HepG2 (cell line): ENCODE measurements around the gene SHISA7. TPM values are rescaled to one million over a fixed set of nuclear protein-coding genes. Genes with fewer than 3 reads are reported as not detected.
"Not testable (repeated sequence)": the region's sequence is repeated elsewhere in the genome, so short reads cannot be mapped to it uniquely, and the experiment has no call there.

ENCODE experiments used
- ATAC-seq: fragments of 200-7000 bp; cut with Tn5 transposase; 3 replicates; pipeline ENCODE4 v1.9.1; 2020; ENCODE audit warnings: mild to moderate bottlenecking, moderate library complexity
- BruUV-seq: library from RNA; stranded (reverse); fragments of 400-500 nt; replicated peaks from 2 replicates; lab custom pipeline; 2021; lab: Mats Ljungman, UMichigan
- CTCF ChIA-PET: fragments of 300-600 bp; formaldehyde crosslinking; extraction: SDS; loops from one replicate; lab custom pipeline; 2021; ENCODE audit warnings: low total read pairs, inconsistent platforms, low intra/inter-chr PET ratio; lab: Yijun Ruan, JAX
- POLR2A ChIA-PET: fragments of 350-600 bp; sonication (Branson Sonifier 250); formaldehyde crosslinking; loops from one replicate; lab custom pipeline; 2020; ENCODE audit warnings: antibody characterized with exemption, inconsistent platforms; lab: Yijun Ruan, JAX
- DNase-seq: peaks from one replicate; pipeline ENCODE4 v3.0.0-alpha.2; 2015; ENCODE audit warnings: low spot score
- FAIRE-seq: peaks from 3 replicates; lab custom pipeline; 2011; peaks lifted over from hg19 to GRCh38; lab: Jason Lieb, UNC
- H2AFZ ChIP-seq: one replicate; pipeline ENCODE4 v1.6.1; 2011; ENCODE audit warnings: low read length, inconsistent platforms
- H3K27ac ChIP-seq: fragments of 300-600 bp; 3 replicates; pipeline ENCODE4 v1.8.0; 2011; ENCODE audit warnings: mixed run types, mild to moderate bottlenecking, mixed read lengths, low read length, inconsistent platforms; ENCODE audit not compliant: insufficient read depth; ENCODE audit errors: extremely low read length
- H3K27me3 ChIP-seq, 2 experiments: fragments of 200-600 bp in 1 of 2; 2 replicates in 1 of 2; 3 replicates in 1 of 2; pipeline versions ENCODE4 v1.6.0 to v1.8.0; 2011; ENCODE audit warnings: low read length in 2 of 2, mild to moderate bottlenecking in 2 of 2, moderate library complexity in 2 of 2, inconsistent platforms in 1 of 2; ENCODE audit not compliant: insufficient read depth in 2 of 2, control insufficient read depth in 1 of 2
- H3K36me3 ChIP-seq, 2 experiments: fragments of 200-600 bp in 1 of 2; replicated peaks in 1 of 2; 2 replicates in 1 of 2; 3 replicates in 1 of 2; pipeline versions ENCODE4 v1.5.1 to v1.8.0; 2011; ENCODE audit warnings: low read length in 2 of 2, inconsistent platforms in 1 of 2; ENCODE audit not compliant: insufficient read depth in 2 of 2, control insufficient read depth in 1 of 2
- H3K4me1 ChIP-seq: 2 replicates; pipeline ENCODE4 v1.5.1; 2012; ENCODE audit warnings: low read length, inconsistent platforms; ENCODE audit not compliant: insufficient read depth
- H3K4me2 ChIP-seq: 2 replicates; pipeline ENCODE4 v1.6.0; 2011; ENCODE audit warnings: low read depth, low read length, inconsistent platforms
- H3K4me3 ChIP-seq, 3 experiments: fragments of 200-600 bp in 1 of 3; sonication (generic), shearing (Covaris generic) in 1 of 3; replicated peaks in 1 of 3; 2 replicates each; pipeline ENCODE4 v1.5.1; 2011 to 2016; ENCODE audit warnings: low read length in 3 of 3, inconsistent platforms in 2 of 3, low read depth in 2 of 3, mild to moderate bottlenecking in 2 of 3, control low read depth in 1 of 3, mixed read lengths in 1 of 3; ENCODE audit not compliant: insufficient read depth in 1 of 3
- H3K79me2 ChIP-seq: one replicate; pipeline ENCODE4 v1.6.1; 2011; ENCODE audit warnings: low read length, inconsistent platforms; ENCODE audit not compliant: insufficient read depth
- H3K9ac ChIP-seq: 2 replicates; pipeline ENCODE4 v1.6.0; 2011; ENCODE audit warnings: mild to moderate bottlenecking, low read depth, low read length, inconsistent platforms; ENCODE audit not compliant: insufficient read depth
- H3K9me3 ChIP-seq: 2 replicates; pipeline ENCODE4 v1.5.1; 2012; ENCODE audit warnings: mild to moderate bottlenecking, low read length
- H4K20me1 ChIP-seq: 2 replicates; pipeline ENCODE4 v1.6.0; 2011; ENCODE audit warnings: inconsistent platforms, mild to moderate bottlenecking, low read length, moderate library complexity; ENCODE audit not compliant: insufficient read depth
- ATF7-NPFF ChIP-seq: sonication (generic); formaldehyde crosslinking; IDR thresholded peaks from 2 replicates; pipeline ENCODE4 v1.8.1; 2023; ENCODE audit warnings: mild to moderate bottlenecking, low read depth, missing genetic modification reagents, moderate library complexity
- FOXO1 ChIP-seq: sonication (generic); formaldehyde crosslinking; IDR thresholded peaks from 2 replicates; pipeline ENCODE4 v1.4.0; 2020; ENCODE audit warnings: missing genetic modification reagents
- IRF2 ChIP-seq: IDR thresholded peaks from 2 replicates; pipeline ENCODE4 v1.6.1; 2018; ENCODE audit warnings: missing genetic modification reagents, missing compliant biosample characterization
- KDM5A ChIP-seq: fragments of 200-600 bp; sonication (generic); IDR thresholded peaks from 2 replicates; pipeline ENCODE4 v1.7.0; 2018; ENCODE audit warnings: antibody characterized with exemption, mild to moderate bottlenecking, low read length, borderline replicate concordance
- MXD4 ChIP-seq: IDR thresholded peaks from 2 replicates; pipeline ENCODE4 v1.6.1; 2016; ENCODE audit warnings: mild to moderate bottlenecking, missing biosample characterization, missing genetic modification reagents
- MXI1 ChIP-seq: IDR thresholded peaks from 3 replicates; pipeline ENCODE4 v1.6.1; 2012; ENCODE audit warnings: low read depth, low read length, inconsistent platforms, borderline replicate concordance
- PAX8 ChIP-seq: sonication (generic); formaldehyde crosslinking; IDR thresholded peaks from 2 replicates; pipeline ENCODE4 v1.8.0; 2022; ENCODE audit warnings: mild to moderate bottlenecking, missing genetic modification reagents, borderline replicate concordance
- POLR2A ChIP-seq, 2 experiments: IDR thresholded peaks; 2 replicates each; pipeline ENCODE4 v1.6.1; 2011; ENCODE audit warnings: low read depth in 2 of 2, low read length in 2 of 2, mild to moderate bottlenecking in 1 of 2, moderate library complexity in 1 of 2; ENCODE audit not compliant: insufficient read depth in 1 of 2
- POLR2G ChIP-seq: fragments of 200-400 bp; formaldehyde crosslinking; IDR thresholded peaks from 2 replicates; pipeline ENCODE4 v1.6.1; 2018; ENCODE audit warnings: mild to moderate bottlenecking, low read depth, low read length, moderate library complexity
- RAD21 ChIP-seq: fragments of 450-650 bp; formaldehyde crosslinking; IDR thresholded peaks from 2 replicates; pipeline ENCODE4 v1.5.0; 2020; ENCODE audit warnings: mild to moderate bottlenecking
- RBFOX2 ChIP-seq: fragments of 200-400 bp; formaldehyde crosslinking; IDR thresholded peaks from 2 replicates; pipeline ENCODE4 v1.6.1; 2017; ENCODE audit warnings: low read depth, mild to moderate bottlenecking, low read length
- RXRA ChIP-seq: sonication (generic); formaldehyde crosslinking; IDR thresholded peaks from 2 replicates; pipeline ENCODE4 v1.5.1; 2020; ENCODE audit warnings: missing genetic modification reagents
- STAG1 ChIP-seq: sonication (generic); formaldehyde crosslinking; IDR thresholded peaks from 2 replicates; pipeline ENCODE4 v1.4.0; 2020; ENCODE audit warnings: missing genetic modification reagents
- TAF1 ChIP-seq: sonication (generic); formaldehyde crosslinking; IDR thresholded peaks from 2 replicates; pipeline ENCODE4 v1.4.0; 2020; ENCODE audit warnings: missing genetic modification reagents
- ZFX ChIP-seq: sonication (generic); formaldehyde crosslinking; IDR thresholded peaks from 2 replicates; pipeline ENCODE4 v1.4.0; 2020; ENCODE audit warnings: mild to moderate bottlenecking, low read depth, missing genetic modification reagents, moderate library complexity
- ZNF333 ChIP-seq: sonication (generic); formaldehyde crosslinking; IDR thresholded peaks from 2 replicates; pipeline ENCODE4 v1.4.0; 2020; ENCODE audit warnings: mild to moderate bottlenecking, missing genetic modification reagents, borderline replicate concordance
- ZNF724P ChIP-seq: sonication (generic); formaldehyde crosslinking; IDR thresholded peaks from 2 replicates; pipeline ENCODE4 v1.8.0; 2022; ENCODE audit warnings: missing genetic modification reagents, borderline replicate concordance
- ZNF776 ChIP-seq: sonication (generic); formaldehyde crosslinking; IDR thresholded peaks from 2 replicates; pipeline ENCODE4 v1.4.0; 2020; ENCODE audit warnings: mild to moderate bottlenecking, missing genetic modification reagents
- ZNF788 ChIP-seq: sonication (generic); formaldehyde crosslinking; IDR thresholded peaks from 2 replicates; pipeline ENCODE4 v1.5.0; 2020; ENCODE audit warnings: mild to moderate bottlenecking, missing genetic modification reagents, borderline replicate concordance
- ZSCAN29 ChIP-seq: sonication (generic); formaldehyde crosslinking; conservative IDR thresholded peaks from 2 replicates; pipeline ENCODE4 v1.4.0; 2020; ENCODE audit warnings: mild to moderate bottlenecking, missing genetic modification reagents
- WGBS: methylation state at CpG from one replicate; pipeline ENCODE4 v1.1.6; 2017; ENCODE audit warnings: low lambda C conversion rate; 5-methylcytosine and 5-hydroxymethylcytosine counted together
- in situ Hi-C: cut with HindIII; loops from 2 replicates; pipeline ENCODE4 v1.10.0; 2017; ENCODE audit warnings: low pct_unique_long_range_greater_than_20kb; ENCODE audit not compliant: extremely low pct_ligation_motif_present
- intact Hi-C: fragments of 100-400 bp; cut with micrococcal nuclease; formaldehyde crosslinking; loops from one replicate; pipeline ENCODE4 v1.10.0; 2022; ENCODE audit not compliant: unreplicated experiment
- polyA plus RNA-seq, 8 experiments: library from polyadenylated mRNA; depleted of rRNA in 3 of 8; stranded (reverse) in 7 of 8; unstranded in 1 of 8; fragments of >200 nt; fragmentation: Illumina TruSeq in 4 of 8; extraction: Trizol in 4 of 8; gene quantifications; 2 replicates each; pipeline versions ENCODE4 v1.2.1 to v1.2.3, GENCODE V29; 2011 to 2016; ENCODE audit warnings: low read depth in 4 of 8, missing spikeins in 1 of 8, mixed read lengths in 1 of 8; ENCODE audit not compliant: insufficient read depth in 1 of 8
- total RNA-seq, 5 experiments: library from RNA; depleted of rRNA; stranded (reverse); fragments of >200 nt; fragmentation: Illumina TruSeq; extraction: Trizol; gene quantifications; 2 replicates each; pipeline ENCODE4 v1.2.3, GENCODE V29; 2016; ENCODE audit warnings: low read depth in 1 of 5
- TF ChIP-seq, protein P1 (sequence below): sonication (generic); formaldehyde crosslinking; IDR thresholded peaks from 2 replicates; pipeline ENCODE4 v1.5.1; 2020; ENCODE audit warnings: mild to moderate bottlenecking, missing genetic modification reagents, moderate library complexity
- TF ChIP-seq, protein P2 (sequence below): sonication (generic); formaldehyde crosslinking; IDR thresholded peaks from 2 replicates; pipeline ENCODE4 v1.5.0; 2020; ENCODE audit warnings: missing genetic modification reagents
- TF ChIP-seq, protein P3 (sequence below): sonication (generic); formaldehyde crosslinking; IDR thresholded peaks from 2 replicates; pipeline ENCODE4 v1.8.1; 2023; ENCODE audit warnings: mild to moderate bottlenecking, inconsistent platforms, moderate library complexity, missing genetic modification reagents, borderline replicate concordance

The SHISA7 gene
- total and polyA plus RNA-seq, 2 of the 13 experiments (the other 11 are each of a cell fraction or from before 2014, with no cell fraction given): not detected

DNA sequence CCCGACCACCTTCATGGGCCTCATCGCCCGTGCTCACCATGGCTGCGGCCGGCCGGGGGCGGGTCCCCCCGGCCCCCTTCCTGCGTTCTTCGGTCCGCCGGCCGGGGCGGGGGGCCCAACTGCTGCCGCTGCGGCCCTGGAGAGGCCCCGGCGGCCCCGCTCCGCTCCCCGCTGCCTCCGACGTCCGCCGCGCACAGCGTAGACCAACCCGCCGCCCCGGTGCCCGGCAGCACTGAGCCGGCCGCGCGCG is 35.6 kb downstream of the SHISA7 start, which contains the start of gene UBE2S:
TSS of gene UBE2S (minus strand) at position 239 of the 250 bp plus-strand sequence. CDS start at position 40, 199 bp downstream.
- intact Hi-C loops, CTCF ChIA-PET, H4K20me1 ChIP-seq, DNase-seq, FAIRE-seq, BruUV-seq, H3K27me3 ChIP-seq, H3K9me3 ChIP-seq, H2AFZ ChIP-seq: not testable (repeated sequence)
- H3K4me1 ChIP-seq: peaks cover 26% of the 10 kb centered on the region
- WGBS: 0% methylated on average over 12 of the region's 36 CpGs
- peaks cover 7 to 19% of the 10 kb centered on the region in 2 experiments; a peak in 4 of 5 replicates for H3K36me3 ChIP-seq
- H3K79me2 ChIP-seq: peaks cover 16% of the 10 kb centered on the region
- peak within 1 kb of the TSS; percentile 86 for H3K9ac ChIP-seq
- in situ Hi-C loops: loop anchor here (5.0 kb wide), 1 partner anchor 260 kb away; the partner anchor contains the start of gene TNNT1
- POLR2A ChIA-PET: interaction anchor here (0.6 to 2.9 kb wide), 40 partner anchors 10 to 290 kb away, joined by 3 to 62 read pairs (median 5); partner anchors contain the start of genes DNAAF3, HSPBP1, ISOC2 and KMT5C
- ATAC-seq: peak; percentile 85
- H3K4me3 ChIP-seq: peak within 1 kb of the TSS; percentile 82 to 88 (median 83)
- peak within 1 kb of the TSS; percentile 68 for H3K27ac ChIP-seq
- peak within 1 kb of the TSS; percentile 57 for H3K4me2 ChIP-seq
- peak; percentile 87 to 94 for TF ChIP-seq POLR2A (IDR thresholded peaks at IDR 0.05; ENCODE audit: insufficient read depth in 1 of 2, low read depth in 2 of 2, low read length in 2 of 2)
- TF ChIP-seq STAG1 (CRISPR knock-in tag): 0 out of 2 replicates have a peak, but pooled peaks have one; percentile 8
- TF ChIP-seq PAX8 (CRISPR knock-in tag): 0 out of 2 replicates have a peak, but pooled peaks have one; percentile 57
- 0 out of 2 replicates have a peak, but pooled peaks have one; percentile 77 for TF ChIP-seq ZNF333 (CRISPR knock-in tag)
- peak; percentile 36; the same call in 1 of the 2 replicates for TF ChIP-seq ZNF788
- 0 out of 2 replicates have a peak, but pooled peaks have one; percentile 68 for TF ChIP-seq ATF7-NPFF (CRISPR knock-in tag)
- 0 out of 2 replicates have a peak, but pooled peaks have one; percentile 23 for TF ChIP-seq MXD4 (CRISPR knock-in tag)
- TF ChIP-seq, protein P1, sequence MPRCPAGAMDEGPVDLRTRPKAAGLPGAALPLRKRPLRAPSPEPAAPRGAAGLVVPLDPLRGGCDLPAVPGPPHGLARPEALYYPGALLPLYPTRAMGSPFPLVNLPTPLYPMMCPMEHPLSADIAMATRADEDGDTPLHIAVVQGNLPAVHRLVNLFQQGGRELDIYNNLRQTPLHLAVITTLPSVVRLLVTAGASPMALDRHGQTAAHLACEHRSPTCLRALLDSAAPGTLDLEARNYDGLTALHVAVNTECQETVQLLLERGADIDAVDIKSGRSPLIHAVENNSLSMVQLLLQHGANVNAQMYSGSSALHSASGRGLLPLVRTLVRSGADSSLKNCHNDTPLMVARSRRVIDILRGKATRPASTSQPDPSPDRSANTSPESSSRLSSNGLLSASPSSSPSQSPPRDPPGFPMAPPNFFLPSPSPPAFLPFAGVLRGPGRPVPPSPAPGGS (CRISPR knock-in tag): peak; percentile 39; the same call in 1 of the 2 replicates
- TF ChIP-seq ZSCAN29 (CRISPR knock-in tag): 0 out of 2 replicates have a peak, but pooled peaks have one; percentile 49
- TF ChIP-seq TAF1 (CRISPR knock-in tag): peak; percentile 90
- TF ChIP-seq MXI1: 0 out of 3 replicates have a peak, but pooled peaks have one; percentile 56
- TF ChIP-seq, protein P2, sequence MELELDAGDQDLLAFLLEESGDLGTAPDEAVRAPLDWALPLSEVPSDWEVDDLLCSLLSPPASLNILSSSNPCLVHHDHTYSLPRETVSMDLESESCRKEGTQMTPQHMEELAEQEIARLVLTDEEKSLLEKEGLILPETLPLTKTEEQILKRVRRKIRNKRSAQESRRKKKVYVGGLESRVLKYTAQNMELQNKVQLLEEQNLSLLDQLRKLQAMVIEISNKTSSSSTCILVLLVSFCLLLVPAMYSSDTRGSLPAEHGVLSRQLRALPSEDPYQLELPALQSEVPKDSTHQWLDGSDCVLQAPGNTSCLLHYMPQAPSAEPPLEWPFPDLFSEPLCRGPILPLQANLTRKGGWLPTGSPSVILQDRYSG: 0 out of 2 replicates have a peak, but pooled peaks have one; percentile 33
- peak; percentile 76; the same call in 1 of the 2 replicates for TF ChIP-seq ZFX (CRISPR knock-in tag)
- peak; percentile 89; the same call in 1 of the 2 replicates for TF ChIP-seq ZNF776
- 0 out of 2 replicates have a peak, but pooled peaks have one; percentile 76 for TF ChIP-seq ZNF724P (CRISPR knock-in tag)
- TF ChIP-seq, protein P3, sequence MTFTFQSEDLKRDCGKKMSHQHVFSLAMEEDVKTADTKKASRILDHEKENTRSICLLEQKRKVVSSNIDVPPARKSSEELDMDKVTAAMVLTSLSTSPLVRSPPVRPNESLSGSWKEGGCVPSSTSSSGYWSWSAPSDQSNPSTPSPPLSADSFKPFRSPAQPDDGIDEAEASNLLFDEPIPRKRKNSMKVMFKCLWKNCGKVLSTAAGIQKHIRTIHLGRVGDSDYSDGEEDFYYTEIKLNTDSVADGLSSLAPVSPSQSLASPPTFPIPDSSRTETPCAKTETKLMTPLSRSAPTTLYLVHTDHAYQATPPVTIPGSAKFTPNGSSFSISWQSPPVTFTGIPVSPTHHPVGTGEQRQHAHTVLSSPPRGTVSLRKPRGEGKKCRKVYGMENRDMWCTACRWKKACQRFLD (CRISPR knock-in tag): 0 out of 2 replicates have a peak, but pooled peaks have one; percentile 77
- 0 out of 2 replicates have a peak, but pooled peaks have one; percentile 35 for TF ChIP-seq KDM5A
- 0 out of 2 replicates have a peak, but pooled peaks have one; percentile 18 for TF ChIP-seq RXRA (CRISPR knock-in tag)
- TF ChIP-seq FOXO1: peak; percentile 67; the same call in 1 of the 2 replicates
- TF ChIP-seq IRF2 (CRISPR knock-in tag): peak; percentile 80
- TF ChIP-seq RBFOX2: peak; percentile 98
- peak; percentile 20; the same call in 1 of the 2 replicates for TF ChIP-seq RAD21 (CRISPR knock-in tag)
- TF ChIP-seq POLR2G: peak; percentile 98
